Measurements from ENCODE around the gene ZBED5.

GRCh38 chr11:10846660-10847059, 11.2 kb downstream of the ZBED5 start:
- TF ChIP-seq POLR2AphosphoS5 (IDR thresholded peaks at IDR 0.05) (no peak), REST (IDR thresholded peaks at IDR 0.05; ENCODE audit: borderline replicate concordance) (no peak), CTCF (IDR thresholded peaks at IDR 0.05; ENCODE audit: poor library complexity, severe bottlenecking) (no peak)

All from neural cell (in vitro differentiated cells).